Caco-2 (cell line): ENCODE measurements around the gene ARHGAP25. TPM values are rescaled to one million over a fixed set of nuclear protein-coding genes. Genes with fewer than 3 reads are reported as not detected.

Source experiments
- BruUV-seq: library from RNA; stranded (reverse); fragments of 400-500 nt; replicated peaks from 2 replicates; lab custom pipeline; 2021; lab: Mats Ljungman, UMichigan
- CTCF ChIA-PET: fragments of 300-600 bp; sonication (Branson Sonifier 250); formaldehyde crosslinking; loops from one replicate; lab custom pipeline; 2022; ENCODE audit warnings: antibody characterized with exemption; lab: Charles Lee
- POLR2A ChIA-PET: fragments of 300-600 bp; sonication (Branson Sonifier 250); formaldehyde crosslinking; loops from one replicate; lab custom pipeline; 2022; ENCODE audit warnings: antibody characterized with exemption; lab: Charles Lee
- DNase-seq, 2 experiments: peaks; one replicate each; pipeline versions ENCODE4 v3.0.0 to v3.0.0-alpha.2; 2020 to 2022
- H3K27me3 ChIP-seq: replicated peaks from 2 replicates; pipeline ENCODE4 v1.6.0; 2011; ENCODE audit warnings: low read length; ENCODE audit not compliant: control insufficient read depth, insufficient read depth
- H3K36me3 ChIP-seq: 2 replicates; pipeline ENCODE4 v1.5.1; 2011; ENCODE audit warnings: low read length; ENCODE audit not compliant: control insufficient read depth, insufficient read depth
- H3K4me1 ChIP-seq: fragments of 250-450 bp; sonication (Bioruptor Pico); 2 replicates; pipeline ENCODE4 v1.5.1; 2020; ENCODE audit warnings: mild to moderate bottlenecking
- H3K4me3 ChIP-seq: 2 replicates; pipeline ENCODE4 v1.5.1; 2011; ENCODE audit warnings: low read depth, mild to moderate bottlenecking, control low read depth, low read length
- H3K9me3 ChIP-seq: fragments of 250-450 bp; sonication (Bioruptor Pico); 2 replicates; pipeline ENCODE4 v1.5.1; 2020; ENCODE audit warnings: mild to moderate bottlenecking, moderate library complexity
- H3K27ac Mint-ChIP-seq: one replicate; pipeline ENCODE4 v1.8.0; 2022; ENCODE audit warnings: mixed read lengths; ENCODE audit not compliant: unreplicated experiment
- H3K27me3 Mint-ChIP-seq: one replicate; pipeline ENCODE4 v1.8.0; 2022; ENCODE audit warnings: mixed read lengths; ENCODE audit not compliant: insufficient read depth, unreplicated experiment
- H3K36me3 Mint-ChIP-seq: one replicate; pipeline ENCODE4 v1.8.0; 2022; ENCODE audit warnings: mild to moderate bottlenecking, mixed read lengths; ENCODE audit not compliant: insufficient read depth, unreplicated experiment
- H3K4me1 Mint-ChIP-seq: one replicate; pipeline ENCODE4 v1.8.0; 2022; ENCODE audit warnings: low read depth, mixed read lengths; ENCODE audit not compliant: unreplicated experiment
- H3K4me3 Mint-ChIP-seq: one replicate; pipeline ENCODE4 v1.8.0; 2022; ENCODE audit warnings: mild to moderate bottlenecking, moderate library complexity, mixed read lengths; ENCODE audit not compliant: unreplicated experiment
- H3K9me3 Mint-ChIP-seq: one replicate; pipeline ENCODE4 v1.8.0; 2022; ENCODE audit warnings: mixed read lengths; ENCODE audit not compliant: unreplicated experiment
- intact Hi-C: fragments of 100-400 bp; cut with micrococcal nuclease; formaldehyde crosslinking; loops from one replicate; pipeline ENCODE4 v1.10.0; 2022; ENCODE audit not compliant: unreplicated experiment
- total RNA-seq: library from RNA; stranded (reverse); gene quantifications from 2 replicates; pipeline ENCODE4 v1.2.3, GENCODE V29; 2022
- TF ChIP-seq, protein P1 (sequence below), 2 experiments: fragments of 200-600 bp in 1 of 2; IDR thresholded peaks; 1 replicate in 1 of 2; 2 replicates in 1 of 2; pipeline versions ENCODE4 v1.5.1 to v1.8.0; 2011 to 2022; ENCODE audit warnings: antibody characterized with exemption in 1 of 2, control low read depth in 1 of 2, inconsistent platforms in 1 of 2, low read depth in 1 of 2, low read length in 1 of 2, mild to moderate bottlenecking in 1 of 2, moderate library complexity in 1 of 2; ENCODE audit not compliant: insufficient read depth in 1 of 2, severe bottlenecking in 1 of 2, unreplicated experiment in 1 of 2

ARHGAP25 gene
- total RNA-seq, 1 experiment from 2014 or later: 0.48 TPM

DNA sequence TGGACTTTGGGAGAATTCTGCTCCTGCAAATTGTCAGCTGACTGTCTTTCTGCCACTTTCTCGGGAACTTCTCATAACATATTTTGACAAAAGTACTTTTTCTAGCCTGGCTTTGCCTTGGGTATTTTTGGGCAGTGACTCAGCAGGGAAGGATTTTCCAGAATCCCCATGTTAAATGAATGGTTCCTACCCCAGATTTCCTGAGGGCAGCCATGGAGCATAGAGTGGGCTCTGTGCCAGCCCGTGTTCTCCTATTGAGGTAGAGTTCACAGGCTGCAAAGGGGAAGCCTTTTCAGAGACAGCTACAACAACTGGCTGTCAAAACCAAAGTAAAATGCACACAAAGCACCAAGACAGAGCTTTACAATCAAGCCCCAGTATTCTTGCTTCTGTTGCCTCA is 76.8 kb downstream of the ARHGAP25 start:
- ChIA-PET CTCF (no interaction called here), POLR2A (no interaction called here)
- Mint-ChIP-seq H3K4me3 (no peak overlapping the region), H3K4me1 (no peaks in the 10 kb centered on the region), H3K27me3 (peaks cover 10% of the 10 kb centered on the region), H3K36me3 (no peaks in the 10 kb centered on the region), H3K9me3 (no peaks in the 10 kb centered on the region), H3K27ac (no peak overlapping the region)
- Histone ChIP-seq H3K4me1 (no peaks in the 10 kb centered on the region), H3K4me3 (no peak overlapping the region), H3K27me3 (no peaks in the 10 kb centered on the region), H3K9me3 (no peaks in the 10 kb centered on the region), H3K36me3 (no peaks in the 10 kb centered on the region)
- no TSS peak for BruUV-seq
- intact Hi-C loops: no loop called here
- TF ChIP-seq, protein P1, sequence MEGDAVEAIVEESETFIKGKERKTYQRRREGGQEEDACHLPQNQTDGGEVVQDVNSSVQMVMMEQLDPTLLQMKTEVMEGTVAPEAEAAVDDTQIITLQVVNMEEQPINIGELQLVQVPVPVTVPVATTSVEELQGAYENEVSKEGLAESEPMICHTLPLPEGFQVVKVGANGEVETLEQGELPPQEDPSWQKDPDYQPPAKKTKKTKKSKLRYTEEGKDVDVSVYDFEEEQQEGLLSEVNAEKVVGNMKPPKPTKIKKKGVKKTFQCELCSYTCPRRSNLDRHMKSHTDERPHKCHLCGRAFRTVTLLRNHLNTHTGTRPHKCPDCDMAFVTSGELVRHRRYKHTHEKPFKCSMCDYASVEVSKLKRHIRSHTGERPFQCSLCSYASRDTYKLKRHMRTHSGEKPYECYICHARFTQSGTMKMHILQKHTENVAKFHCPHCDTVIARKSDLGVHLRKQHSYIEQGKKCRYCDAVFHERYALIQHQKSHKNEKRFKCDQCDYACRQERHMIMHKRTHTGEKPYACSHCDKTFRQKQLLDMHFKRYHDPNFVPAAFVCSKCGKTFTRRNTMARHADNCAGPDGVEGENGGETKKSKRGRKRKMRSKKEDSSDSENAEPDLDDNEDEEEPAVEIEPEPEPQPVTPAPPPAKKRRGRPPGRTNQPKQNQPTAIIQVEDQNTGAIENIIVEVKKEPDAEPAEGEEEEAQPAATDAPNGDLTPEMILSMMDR (IDR thresholded peaks at IDR 0.05; ENCODE audit: insufficient read depth in 1 of 2, low read depth in 1 of 2, low read length in 1 of 2, severe bottlenecking in 1 of 2, unreplicated experiment in 1 of 2): no peak
- no peak for DNase-seq

DNA sequence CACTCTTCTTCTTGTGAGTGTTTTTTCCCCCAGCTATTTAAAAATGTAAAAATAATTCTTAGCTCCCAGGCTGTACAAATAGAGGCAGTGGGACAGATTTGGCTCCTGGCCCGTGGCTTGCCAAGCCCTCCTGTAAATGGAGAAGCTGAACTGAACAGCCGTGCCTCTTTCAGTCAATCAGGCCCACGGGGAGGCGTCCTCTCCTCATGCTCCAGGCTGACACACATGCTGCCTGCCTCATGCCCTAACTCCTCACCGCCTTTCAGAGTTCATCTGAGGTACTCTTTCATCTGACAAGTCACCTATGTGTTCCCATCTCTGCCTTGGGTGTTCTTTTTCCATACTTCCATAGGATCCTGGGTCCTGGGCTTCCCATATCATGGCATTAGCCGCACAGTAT is 77.6 kb downstream of the ARHGAP25 start:
- no peaks in the 10 kb centered on the region for H3K27me3 ChIP-seq
- intact Hi-C loops: no loop called here
- no peaks in the 10 kb centered on the region for H3K9me3 ChIP-seq
- TF ChIP-seq, protein P1 (IDR thresholded peaks at IDR 0.05; ENCODE audit: insufficient read depth in 1 of 2, low read depth in 1 of 2, low read length in 1 of 2, severe bottlenecking in 1 of 2, unreplicated experiment in 1 of 2): no peak
- DNase-seq: no peak
- Mint-ChIP-seq H3K4me1 (no peaks in the 10 kb centered on the region), H3K27me3 (peaks cover 10% of the 10 kb centered on the region), H3K36me3 (no peaks in the 10 kb centered on the region), H3K4me3 (no peak overlapping the region), H3K27ac (no peak overlapping the region), H3K9me3 (no peaks in the 10 kb centered on the region)
- POLR2A ChIA-PET: no interaction called here
- no peak overlapping the region for H3K4me3 ChIP-seq
- no TSS peak for BruUV-seq
- CTCF ChIA-PET: no interaction called here
- no peaks in the 10 kb centered on the region for H3K4me1 ChIP-seq
- no peaks in the 10 kb centered on the region for H3K36me3 ChIP-seq

DNA sequence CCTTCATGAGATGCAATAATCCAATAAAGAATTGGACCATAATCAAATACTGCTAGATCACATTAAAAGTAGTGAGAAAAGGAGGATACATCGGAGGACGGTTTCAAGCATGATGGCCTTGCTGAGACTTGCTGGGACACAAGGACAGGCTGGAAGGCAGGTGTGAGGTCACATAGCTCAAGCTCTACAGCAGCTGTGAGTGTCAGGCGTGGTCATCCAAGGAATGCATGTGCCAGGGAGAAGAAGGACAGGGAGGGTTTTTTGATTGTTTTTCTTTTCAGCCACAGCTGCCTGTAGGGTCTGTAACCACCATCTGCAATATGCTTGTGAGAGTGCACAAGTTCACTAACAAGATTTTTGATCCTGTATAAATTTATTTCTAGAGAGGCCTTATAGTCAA is 79.0 kb downstream of the ARHGAP25 start:
- no peaks in the 10 kb centered on the region for H3K9me3 ChIP-seq
- H3K9me3 Mint-ChIP-seq: no peaks in the 10 kb centered on the region
- H3K27ac Mint-ChIP-seq: no peak overlapping the region
- intact Hi-C loops: no loop called here
- H3K27me3 Mint-ChIP-seq: peaks cover 10% of the 10 kb centered on the region
- H3K36me3 ChIP-seq: no peaks in the 10 kb centered on the region
- H3K36me3 Mint-ChIP-seq: no peaks in the 10 kb centered on the region
- no peak overlapping the region for H3K4me3 ChIP-seq
- no peaks in the 10 kb centered on the region for H3K4me1 Mint-ChIP-seq
- BruUV-seq: no TSS peak
- ChIA-PET CTCF (no interaction called here), POLR2A (no interaction called here)
- no peak for DNase-seq
- no peaks in the 10 kb centered on the region for H3K27me3 ChIP-seq
- H3K4me1 ChIP-seq: no peaks in the 10 kb centered on the region
- TF ChIP-seq, protein P1 (IDR thresholded peaks at IDR 0.05; ENCODE audit: insufficient read depth in 1 of 2, low read depth in 1 of 2, low read length in 1 of 2, severe bottlenecking in 1 of 2, unreplicated experiment in 1 of 2): no peak
- no peak overlapping the region for H3K4me3 Mint-ChIP-seq
